Bone marrow (tissue), 2 donors: ENCODE measurements around the gene SMARCA1.

Source experiments
- DNase-seq, 2 donors: peaks; one replicate each; lab custom pipeline; 2025; lab: John Stamatoyannopoulos, UW

Gene SMARCA1

DNA sequence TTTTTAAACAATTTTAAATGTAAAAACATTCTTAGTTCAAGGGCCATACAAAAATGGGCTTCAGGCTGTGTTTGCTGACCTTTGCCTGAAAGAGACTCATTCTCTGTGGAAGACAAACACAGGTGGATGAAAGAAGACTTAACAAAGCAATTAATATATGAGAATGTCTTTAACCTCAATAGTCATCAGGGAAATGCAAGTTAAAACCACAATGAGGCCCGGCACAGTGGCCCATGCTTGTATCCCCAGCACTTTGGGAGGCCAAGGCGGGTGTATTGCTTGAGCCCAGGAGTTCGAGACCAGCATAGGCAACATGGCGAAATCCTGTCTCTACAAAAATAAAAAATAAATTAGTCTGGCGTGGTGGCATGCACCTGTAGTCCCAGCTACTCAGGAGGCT, 7.1 kb upstream of the SMARCA1 start:
- DNase-seq: no peak

DNA sequence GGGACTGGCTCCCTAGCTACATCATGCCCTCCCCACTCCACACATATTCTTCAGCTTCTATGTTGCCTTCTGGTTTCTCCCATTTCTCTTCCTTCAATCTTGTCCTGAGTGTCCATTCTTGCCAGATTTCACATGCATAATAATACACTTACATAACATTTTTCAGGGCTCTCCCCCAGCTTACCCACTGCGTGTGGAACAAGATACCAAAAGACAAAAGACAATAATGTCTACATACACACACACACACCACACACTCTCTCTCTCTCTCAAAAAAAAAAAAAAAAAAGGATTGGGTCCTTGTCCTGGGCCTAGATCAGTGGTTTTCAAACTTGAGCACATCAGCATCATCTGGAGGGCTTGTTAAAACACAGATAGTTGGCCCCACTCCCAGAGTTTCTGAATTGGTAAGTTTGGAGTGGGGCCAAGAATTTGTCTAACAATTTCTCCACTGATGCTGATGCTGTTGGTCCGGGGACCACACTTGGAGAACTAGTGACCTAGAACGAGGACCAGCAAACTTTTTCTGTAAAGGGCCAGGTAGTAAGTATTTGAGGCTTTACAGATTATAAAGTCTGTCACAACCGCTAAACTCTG, 6.5 kb upstream of the SMARCA1 start:
- DNase-seq: no peak

DNA sequence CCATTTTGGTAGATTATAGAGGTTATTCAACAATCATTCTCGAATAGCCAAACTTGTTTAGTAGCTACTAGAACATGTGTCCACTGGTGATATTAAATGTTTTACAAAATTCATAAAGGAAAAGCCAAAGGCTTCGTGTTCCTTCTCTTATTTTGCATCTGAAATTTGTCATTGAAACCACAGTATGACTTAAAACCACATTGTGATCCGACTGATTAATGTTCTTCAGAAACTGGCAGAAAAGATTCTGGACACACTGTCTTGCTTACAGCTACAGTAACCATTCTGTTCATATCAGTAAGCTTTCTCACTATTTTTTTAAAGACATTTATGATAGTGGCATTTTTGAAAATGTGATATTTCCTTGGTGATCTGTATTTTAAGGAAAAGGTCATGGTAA, 2.6 kb upstream of the SMARCA1 start:
- no peak for DNase-seq

- no peak for DNase-seq
Measured at GRCh38 chrX:129525162-129525561, 1.9 kb upstream of the SMARCA1 start.

GRCh38 chrX:129524250-129524850, 1.1 kb upstream of the SMARCA1 start:
- DNase-seq: no peak

GRCh38 chrX:129522184-129523078, 859 bp downstream of the SMARCA1 start:
- DNase-seq: no peak

DNA sequence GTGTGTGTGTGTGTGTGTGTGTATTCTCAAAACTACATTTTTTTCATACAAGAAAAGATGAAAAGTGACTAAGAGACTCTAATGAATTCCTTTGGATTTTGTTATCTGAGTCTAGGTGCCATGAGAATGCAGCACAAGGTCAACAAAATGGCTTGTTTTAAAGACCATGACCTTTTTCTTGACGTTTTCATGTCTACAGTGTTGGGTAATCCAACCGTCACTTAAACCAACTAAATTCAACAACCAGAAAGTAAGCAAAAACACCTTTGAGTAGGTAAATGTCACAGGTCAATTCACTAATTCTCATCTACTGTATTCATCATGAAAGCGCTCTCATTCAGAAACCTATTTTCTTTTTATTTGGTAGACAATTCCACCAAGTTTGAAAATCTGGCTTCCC, 3.1 kb downstream of the SMARCA1 start:
- no peak for DNase-seq

- no peak for DNase-seq
Measured at GRCh38 chrX:129516402-129516801, 6.9 kb downstream of the SMARCA1 start.

- no peak for DNase-seq
Measured at GRCh38 chrX:129512409-129512808, 10.9 kb downstream of the SMARCA1 start.

DNA sequence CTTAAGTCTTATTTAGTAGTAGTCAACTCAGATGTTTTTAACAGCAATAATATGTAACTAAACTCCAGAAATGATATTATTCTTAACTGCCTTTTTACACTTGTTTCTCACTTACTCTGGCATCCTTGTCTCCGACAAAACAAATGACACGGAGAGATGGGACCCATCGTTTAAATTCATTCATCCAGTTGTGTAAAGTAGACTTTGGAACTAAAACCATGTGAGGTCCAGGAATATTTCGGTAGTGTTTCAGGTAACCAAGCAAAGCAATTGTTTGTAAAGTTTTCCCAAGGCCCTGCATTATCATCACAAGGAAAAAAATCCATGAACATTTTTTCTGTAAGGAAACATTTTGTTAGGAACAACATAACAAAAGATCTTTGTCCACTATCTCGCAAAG, 11.6 kb downstream of the SMARCA1 start:
- DNase-seq: no peak

DNA sequence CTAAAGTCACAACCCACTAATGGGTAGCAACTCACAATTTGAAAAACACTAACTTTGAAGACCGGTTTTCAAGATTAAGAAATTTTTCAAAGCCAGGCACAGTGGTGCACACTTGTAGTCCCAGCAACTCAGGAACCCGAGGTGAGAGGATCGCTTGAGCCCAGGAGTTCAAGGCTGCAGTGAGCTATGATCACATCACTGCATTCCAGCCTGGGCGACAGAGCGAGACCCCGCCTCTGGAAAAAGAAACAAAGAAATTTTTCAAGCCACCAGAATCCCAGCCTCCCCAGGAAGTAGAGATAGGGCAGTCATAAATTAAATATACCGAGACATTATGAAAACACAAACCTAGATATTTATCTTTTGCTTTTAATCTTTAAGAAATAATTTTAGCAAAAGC, 13.0 kb downstream of the SMARCA1 start:
- no peak for DNase-seq

DNA sequence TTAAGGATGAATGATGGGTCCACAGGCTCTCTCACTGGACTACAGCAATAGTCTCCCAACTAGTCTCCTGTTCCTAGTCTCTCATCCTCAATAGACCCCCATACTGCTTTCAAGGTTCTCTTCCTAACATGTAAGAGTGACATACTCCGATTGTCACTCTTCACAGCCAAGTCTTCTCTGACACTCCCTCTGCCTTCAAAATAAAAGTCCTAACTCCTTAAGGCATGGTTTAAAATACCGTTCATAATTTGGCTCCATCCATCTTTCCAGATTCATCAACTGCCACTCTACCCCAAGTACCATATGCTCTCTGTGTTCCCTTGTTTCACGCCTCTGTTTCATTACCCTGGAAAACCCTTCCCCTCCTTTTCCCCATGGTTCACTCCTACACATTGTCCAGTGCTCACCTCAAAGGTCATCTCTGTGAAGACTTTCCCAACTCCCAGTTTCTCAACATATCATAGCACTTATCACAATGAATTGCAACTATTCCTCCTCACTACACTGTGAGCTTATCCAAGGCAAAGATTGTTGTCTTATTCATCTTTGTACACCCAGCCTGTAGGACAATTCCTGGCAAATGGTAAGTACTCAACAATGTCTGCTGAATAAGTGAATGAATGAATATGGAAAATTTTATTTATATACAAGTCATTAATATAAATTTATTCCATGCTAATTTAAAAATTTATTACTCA, 26.0 kb downstream of the SMARCA1 start:
- no peak for DNase-seq

GRCh38 chrX:129496625-129497024, 26.7 kb downstream of the SMARCA1 start:
- DNase-seq: no peak

GRCh38 chrX:129495900-129496299, 27.4 kb downstream of the SMARCA1 start:
- no peak for DNase-seq

GRCh38 chrX:129494887-129495286, 28.4 kb downstream of the SMARCA1 start:
- DNase-seq: no peak

DNA sequence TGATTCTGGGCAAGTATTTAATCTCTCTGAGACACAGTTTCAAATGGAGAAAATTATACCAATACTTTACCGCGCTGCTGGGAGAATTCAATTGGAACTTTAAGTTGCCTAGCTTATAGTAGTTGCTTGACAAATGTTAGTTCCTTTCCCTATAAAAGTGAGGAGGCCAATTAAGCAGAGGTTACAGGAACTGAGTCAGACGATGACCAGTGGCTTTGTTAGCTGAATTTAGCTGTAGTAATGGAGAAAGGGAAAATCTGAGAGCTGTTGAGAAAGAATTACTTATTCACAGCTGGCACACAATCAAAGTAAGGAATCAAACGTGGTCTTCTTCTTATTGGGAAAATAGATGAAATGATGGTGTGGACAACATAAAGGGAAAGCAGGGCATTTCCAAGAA, 29.6 kb downstream of the SMARCA1 start:
- DNase-seq: no peak

GRCh38 chrX:129490330-129490729, 33.0 kb downstream of the SMARCA1 start:
- no peak for DNase-seq

- no peak for DNase-seq
Measured at GRCh38 chrX:129488359-129488758, 34.9 kb downstream of the SMARCA1 start.

GRCh38 chrX:129480889-129481288, 42.4 kb downstream of the SMARCA1 start:
- DNase-seq: no peak

DNA sequence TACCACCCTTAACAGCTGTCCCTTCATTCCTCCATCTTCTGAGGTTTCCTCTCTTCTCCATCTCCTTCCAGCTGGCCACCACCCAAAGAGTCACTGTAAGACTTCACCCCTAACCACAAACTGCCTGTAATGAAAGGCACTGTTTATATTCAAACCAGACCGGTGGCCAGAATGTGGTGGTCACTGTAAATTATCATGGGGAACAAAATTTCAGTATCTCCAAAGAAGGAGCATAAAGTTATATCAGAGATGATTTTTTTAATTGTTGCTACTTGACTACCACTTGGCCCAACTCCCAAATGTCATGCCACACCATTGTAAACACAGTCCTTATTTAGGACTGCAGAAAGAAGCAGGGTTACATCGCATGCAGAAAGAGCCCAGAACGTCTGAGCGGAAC, 44.8 kb downstream of the SMARCA1 start:
- no peak for DNase-seq

- no peak for DNase-seq
Measured at GRCh38 chrX:129472116-129472515, 51.2 kb downstream of the SMARCA1 start.

- DNase-seq: no peak
Measured at GRCh38 chrX:129462707-129463106, 60.6 kb downstream of the SMARCA1 start.
